ENCODE results near the gene ADAMTS9. TPM values are rescaled to one million over a fixed set of nuclear protein-coding genes. Genes with fewer than 3 reads are reported as not detected.
A peak's percentile ranks its signal among the peaks of the same experiment; 100 is the strongest.

Gene ADAMTS9
- total RNA-seq, 1 donor from 2014 or later = 165 TPM

DNA sequence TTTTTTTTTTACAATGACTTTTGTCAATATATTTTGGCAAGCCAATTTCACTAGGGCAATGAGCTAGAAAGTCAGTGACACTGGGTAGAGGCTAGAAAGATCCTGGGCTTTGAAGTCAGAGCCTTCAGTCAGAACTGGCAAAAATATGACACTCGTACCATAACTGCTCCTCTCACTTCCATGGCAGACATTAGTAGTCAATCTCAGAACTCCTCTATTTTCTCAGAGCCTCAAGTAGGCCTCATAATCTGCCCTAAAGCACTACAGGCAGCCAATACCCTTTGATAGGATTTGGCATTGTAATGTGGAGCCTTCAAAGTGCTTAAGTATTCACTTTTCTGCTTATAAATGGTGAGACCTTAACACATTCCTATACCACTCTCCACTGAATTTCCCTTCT is 67.8 kb downstream of the ADAMTS9 start:
- DNase-seq = no peak

DNA sequence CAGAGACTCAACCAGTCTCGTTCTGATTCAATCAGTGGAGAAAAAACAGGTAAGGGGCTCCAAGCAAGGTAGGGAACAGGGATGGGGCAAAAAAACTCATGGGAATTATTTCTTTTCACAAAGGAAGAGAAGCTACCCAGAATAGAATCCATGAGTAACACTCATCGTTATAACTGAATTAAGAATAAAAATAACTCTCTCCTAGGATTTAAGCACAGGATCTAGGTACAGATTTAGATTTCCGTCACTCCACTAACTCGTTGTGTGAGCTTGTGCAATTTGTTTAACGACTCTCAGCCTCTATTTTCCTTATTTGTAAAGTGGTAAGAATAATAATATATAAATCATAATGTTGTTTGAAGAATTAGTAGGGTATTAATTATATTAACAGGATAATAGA is 68.6 kb downstream of the ADAMTS9 start:
- no peak for DNase-seq

- no peak for DNase-seq
These were observed 70.2 kb downstream of the ADAMTS9 start for GRCh38 chr3:64617610-64618009.

GRCh38 chr3:64616953-64617352 is 70.8 kb downstream of the ADAMTS9 start:
- no peak for DNase-seq

- no peak for DNase-seq
These were observed 74.8 kb downstream of the ADAMTS9 start for GRCh38 chr3:64612916-64613526.

GRCh38 chr3:64612082-64612860 is 75.5 kb downstream of the ADAMTS9 start:
- peak; percentile 80 for DNase-seq

- no peak for DNase-seq
These were observed 79.1 kb downstream of the ADAMTS9 start for GRCh38 chr3:64608741-64609140.

GRCh38 chr3:64607032-64607551 is 80.7 kb downstream of the ADAMTS9 start:
- no peak for DNase-seq

- DNase-seq = no peak
These were observed 83.5 kb downstream of the ADAMTS9 start for GRCh38 chr3:64604313-64604712.

- no peak for DNase-seq
These were observed 86.0 kb downstream of the ADAMTS9 start for GRCh38 chr3:64601824-64602223.

- DNase-seq = no peak
These were observed 87.4 kb downstream of the ADAMTS9 start for GRCh38 chr3:64600246-64600950.

DNA sequence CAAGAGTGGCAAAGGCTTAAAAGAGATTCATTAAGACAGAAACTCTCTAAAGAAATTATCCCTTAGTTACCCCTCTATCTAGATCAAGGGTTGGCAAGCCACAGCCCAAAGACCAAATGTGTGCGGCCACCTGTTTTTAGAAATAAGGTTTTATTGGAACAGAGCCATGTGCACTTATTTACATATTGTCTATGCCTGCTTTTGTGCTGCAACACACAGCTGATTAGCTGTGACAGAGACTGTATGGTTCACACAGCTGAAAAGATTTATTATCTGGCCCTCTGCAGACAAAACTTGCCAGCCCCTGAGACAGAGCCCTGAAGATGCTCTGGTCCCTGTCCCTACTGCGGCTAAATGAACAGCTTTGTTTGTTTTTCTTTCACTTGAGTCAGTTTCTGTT is 88.1 kb downstream of the ADAMTS9 start:
- DNase-seq = peak; percentile 46

DNA sequence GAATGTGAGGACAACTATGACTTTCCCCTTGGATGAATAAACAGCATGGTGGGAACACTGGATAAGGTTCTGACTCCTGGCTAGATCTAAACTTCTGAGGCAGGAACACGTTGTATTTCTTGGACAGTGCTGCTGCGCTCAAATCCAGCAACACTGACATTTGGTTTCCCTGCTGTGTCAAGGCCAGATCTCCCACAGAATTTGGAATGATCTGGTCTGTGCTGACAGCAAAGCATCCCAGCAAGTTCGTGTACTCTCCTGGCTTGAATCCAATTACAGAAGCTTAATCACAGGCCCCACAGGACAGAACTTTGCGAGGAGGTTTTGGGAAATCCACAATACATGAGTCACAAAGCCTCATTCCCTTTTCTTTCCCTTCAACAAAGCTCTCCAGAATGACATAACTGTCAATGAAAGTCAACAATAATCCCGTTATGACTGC is 92.5 kb downstream of the ADAMTS9 start:
- peak; percentile 81 for DNase-seq

DNA sequence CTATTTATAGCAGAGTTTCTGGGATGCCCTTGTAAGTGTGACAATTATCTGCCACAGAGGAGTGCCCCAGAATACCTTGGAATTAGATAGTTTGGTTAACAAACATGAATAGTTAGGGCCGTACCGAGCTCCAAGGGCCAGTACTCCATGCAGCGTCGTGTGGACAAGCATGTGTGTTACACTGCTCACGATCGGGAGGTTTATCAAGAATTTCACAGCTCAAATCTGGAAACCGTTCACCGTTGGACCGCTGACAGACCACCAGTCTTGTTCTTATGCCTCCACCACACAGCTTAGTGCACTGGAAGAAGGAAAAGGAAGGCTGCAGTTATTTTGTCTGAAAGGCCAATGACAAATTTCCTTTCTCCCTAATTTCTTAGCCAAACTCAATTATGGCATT is 93.7 kb downstream of the ADAMTS9 start:
- DNase-seq = no peak

DNA sequence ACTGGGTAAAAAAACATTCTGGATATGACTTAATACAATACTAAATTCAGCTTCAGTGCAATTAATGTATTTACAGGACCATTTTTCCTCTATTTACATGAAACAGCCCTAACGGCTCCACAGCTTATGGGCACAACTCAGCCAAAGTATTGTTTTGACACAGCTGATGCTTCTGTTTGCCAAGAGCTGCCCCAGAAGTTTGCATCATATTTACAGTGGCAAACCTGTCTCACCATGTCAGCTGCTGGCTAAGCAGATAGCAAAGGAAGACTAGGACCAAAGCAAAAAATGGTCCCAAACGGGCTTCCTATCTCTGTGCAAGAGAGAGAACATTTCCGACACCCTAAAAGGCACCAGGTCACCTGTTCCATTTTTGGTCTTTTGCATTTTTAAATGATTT is 94.5 kb downstream of the ADAMTS9 start:
- DNase-seq = no peak

- DNase-seq = no peak
These were observed 96.2 kb downstream of the ADAMTS9 start for GRCh38 chr3:64591615-64592014.

DNA sequence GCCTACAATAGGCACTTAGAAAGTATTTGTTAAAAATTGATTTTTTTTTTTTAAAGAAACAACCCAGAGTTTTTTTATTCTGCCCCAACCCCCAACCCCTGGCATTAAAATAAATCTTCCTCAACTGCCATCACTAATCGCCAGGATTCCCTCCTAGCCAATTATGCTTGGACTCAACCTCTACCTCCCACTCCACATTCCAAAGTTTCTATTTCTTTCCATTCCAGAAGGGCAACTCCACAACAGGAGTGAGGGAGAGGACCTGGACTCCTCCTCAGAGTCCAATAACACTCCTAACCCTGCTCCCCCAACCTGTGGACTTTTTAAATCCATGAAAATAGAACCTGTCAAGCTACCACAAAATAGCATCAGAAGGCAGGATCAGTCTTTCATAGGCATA is 99.4 kb downstream of the ADAMTS9 start:
- DNase-seq = no peak

DNA sequence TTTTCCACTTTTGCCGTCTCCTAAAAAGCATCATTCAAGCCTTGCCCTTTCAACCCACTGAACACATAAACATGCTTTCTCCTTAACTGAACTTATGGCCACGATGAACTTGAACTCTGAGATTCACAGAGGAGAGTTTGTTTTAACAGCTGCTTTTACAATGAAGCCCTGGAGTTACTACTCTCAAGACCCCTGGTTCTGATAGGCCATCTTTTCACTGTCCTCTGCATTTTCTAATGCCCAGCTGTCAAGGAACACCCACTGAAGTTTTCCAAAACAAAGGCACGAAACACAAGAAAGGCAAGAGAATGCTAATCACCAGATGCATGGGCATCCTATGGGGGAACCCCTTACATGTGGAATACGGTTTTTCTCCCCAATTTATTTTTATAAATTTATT is 100.8 kb downstream of the ADAMTS9 start:
- no peak for DNase-seq

- no peak for DNase-seq
These were observed 103.6 kb downstream of the ADAMTS9 start for GRCh38 chr3:64584179-64584578.

DNA sequence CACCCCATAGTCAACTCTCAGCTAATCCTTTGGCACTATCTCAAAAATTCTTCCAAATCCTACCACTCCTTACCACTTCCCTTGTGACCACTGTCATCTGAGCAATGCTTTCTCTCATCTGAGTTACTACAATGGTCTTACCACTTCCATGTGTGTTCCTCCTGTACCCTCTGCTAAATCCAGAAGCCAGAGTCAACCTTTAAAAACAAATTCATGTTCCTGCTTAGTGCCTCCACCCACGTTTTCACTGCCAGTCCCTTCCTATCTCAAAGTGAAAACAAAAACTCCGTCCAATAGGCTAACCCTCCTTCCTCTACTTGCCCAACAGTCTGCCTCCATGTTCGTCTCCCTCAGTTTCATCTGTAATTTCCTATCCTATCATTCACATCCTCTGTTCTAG is 109.0 kb downstream of the ADAMTS9 start:
- no peak for DNase-seq

- no peak for DNase-seq
These were observed 109.6 kb downstream of the ADAMTS9 start for GRCh38 chr3:64578062-64578770.

DNA sequence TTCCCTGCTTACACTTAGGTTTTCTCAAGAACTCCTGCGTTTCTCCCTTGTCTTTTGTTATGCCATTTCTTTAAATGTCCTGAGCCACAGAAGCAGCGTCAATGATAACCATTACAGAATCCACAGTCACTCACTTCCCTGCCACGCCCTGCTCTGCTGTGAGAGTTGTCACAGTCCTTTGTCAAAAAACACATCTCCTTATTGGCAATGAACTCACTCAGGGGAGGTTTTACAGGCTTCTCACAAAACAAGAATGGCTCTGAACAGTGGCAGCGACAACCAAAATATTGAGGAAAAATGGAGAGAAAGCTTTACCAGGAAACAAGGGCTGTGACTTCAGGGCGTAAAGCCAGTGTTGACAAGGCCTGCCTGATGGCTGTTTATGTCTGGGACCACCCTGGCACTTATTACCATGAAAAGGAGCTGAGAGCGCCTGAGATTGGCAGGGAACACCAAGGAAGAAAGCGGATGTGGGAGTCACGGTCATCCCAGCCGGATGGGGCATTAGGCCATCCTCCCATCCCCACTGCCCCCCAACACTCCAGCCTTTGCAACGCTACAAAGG is 111.5 kb downstream of the ADAMTS9 start:
- no peak for DNase-seq

Data from tongue (tissue), 2 donors.